Endothelial cell of umbilical vein (primary cell): Measurements from ENCODE around the gene CLIP1. TPM values are rescaled to one million over a fixed set of nuclear protein-coding genes. Genes with fewer than 3 reads are reported as not detected.

ENCODE experiments used
- BruUV-seq: library from RNA; stranded (reverse); fragments of 400-500 nt; replicated peaks from 2 replicates; lab custom pipeline; 2021; lab: Mats Ljungman, UMichigan
- CTCF ChIA-PET: fragments of 300-600, 350-600 bp; sonication (Branson Sonifier 250); formaldehyde crosslinking; loops from one replicate; lab custom pipeline; 2021; ENCODE audit warnings: antibody characterized with exemption, inconsistent platforms; lab: Charles Lee
- POLR2A ChIA-PET: fragments of 300-600, 350-600 bp; sonication (Branson Sonifier 250); formaldehyde crosslinking; loops from one replicate; lab custom pipeline; 2021; ENCODE audit warnings: antibody characterized with exemption, inconsistent platforms; lab: Charles Lee
- DNase-seq: peaks from one replicate; pipeline ENCODE4 v3.0.0-alpha.2; 2011; ENCODE audit warnings: low read depth, low spot score
- FAIRE-seq: peaks from 2 replicates; lab custom pipeline; 2011; peaks lifted over from hg19 to GRCh38; lab: Jason Lieb, UNC
- H2AFZ ChIP-seq: 2 replicates; pipeline ENCODE4 v1.6.0; 2012; ENCODE audit warnings: low read depth, low read length, control low read depth, inconsistent platforms
- H3K27ac ChIP-seq: 2 replicates; pipeline ENCODE4 v1.5.1; 2011; ENCODE audit warnings: low read depth, mild to moderate bottlenecking, control low read depth, low read length, moderate library complexity; ENCODE audit not compliant: insufficient read depth
- H3K27me3 ChIP-seq, 2 experiments: 2 replicates each; pipeline versions ENCODE4 v1.6.0 to v1.6.1; 2011; ENCODE audit warnings: low read length in 2 of 2, mixed read lengths in 1 of 2; ENCODE audit not compliant: control insufficient read depth in 2 of 2, insufficient read depth in 2 of 2
- H3K36me3 ChIP-seq, 2 experiments: 2 replicates in 1 of 2; 3 replicates in 1 of 2; pipeline ENCODE4 v1.5.1; 2011; ENCODE audit warnings: low read length in 2 of 2, mild to moderate bottlenecking in 1 of 2, moderate library complexity in 1 of 2; ENCODE audit not compliant: control insufficient read depth in 2 of 2, insufficient read depth in 2 of 2; ENCODE audit errors: extremely low read depth in 1 of 2
- H3K4me1 ChIP-seq: 3 replicates; pipeline ENCODE4 v1.5.1; 2011; ENCODE audit warnings: mild to moderate bottlenecking, low read length; ENCODE audit not compliant: control insufficient read depth, insufficient read depth; ENCODE audit errors: extremely low read depth
- H3K4me2 ChIP-seq: 2 replicates; pipeline ENCODE4 v1.6.1; 2011; ENCODE audit warnings: low read length, control low read depth, mixed read lengths; ENCODE audit not compliant: insufficient read depth
- H3K4me3 ChIP-seq, 3 experiments: fragments of 200-600 bp in 1 of 3; sonication (generic), shearing (Covaris generic) in 1 of 3; replicated peaks in 1 of 3; 2 replicates each; pipeline ENCODE4 v1.5.1; 2011 to 2016; ENCODE audit warnings: control low read depth in 3 of 3, low read length in 3 of 3, mild to moderate bottlenecking in 2 of 3, inconsistent platforms in 1 of 3, low read depth in 1 of 3, moderate library complexity in 1 of 3; ENCODE audit not compliant: insufficient read depth in 1 of 3
- H3K79me2 ChIP-seq: 2 replicates; pipeline ENCODE4 v1.6.0; 2012; ENCODE audit warnings: low read length, inconsistent platforms; ENCODE audit not compliant: control insufficient read depth, insufficient read depth
- H3K9ac ChIP-seq: replicated peaks from 2 replicates; pipeline ENCODE3; 2011; ENCODE audit warnings: low read length, control low read depth; ENCODE audit not compliant: insufficient read depth; ENCODE audit errors: extremely low read depth
- H3K9me1 ChIP-seq: replicated peaks from 3 replicates; pipeline ENCODE4 v1.6.0; 2011; ENCODE audit warnings: mild to moderate bottlenecking, low read length; ENCODE audit not compliant: control insufficient read depth, insufficient read depth; ENCODE audit errors: extremely low read depth
- H3K9me3 ChIP-seq: replicated peaks from 2 replicates; pipeline ENCODE4 v1.5.1; 2012; ENCODE audit warnings: low read length, inconsistent platforms; ENCODE audit not compliant: control insufficient read depth, insufficient read depth
- H4K20me1 ChIP-seq: replicated peaks from 2 replicates; pipeline ENCODE3; 2011; ENCODE audit warnings: mild to moderate bottlenecking, low read length; ENCODE audit not compliant: control insufficient read depth, insufficient read depth; ENCODE audit errors: extremely low read depth
- CTCF ChIP-seq, 2 donors: IDR thresholded peaks; 1 replicate in 1 of 2; 2 replicates in 1 of 2; pipeline ENCODE4 v1.5.1; 2011; ENCODE audit warnings: low read length in 2 of 2, mild to moderate bottlenecking in 2 of 2, moderate library complexity in 2 of 2, control low read depth in 1 of 2, inconsistent platforms in 1 of 2, low read depth in 1 of 2; ENCODE audit not compliant: insufficient read depth in 1 of 2; ENCODE audit errors: extremely low read depth in 1 of 2
- EZH2 ChIP-seq: IDR thresholded peaks from 2 replicates; pipeline ENCODE4 v1.6.1; 2012; ENCODE audit warnings: borderline replicate concordance, low read depth, mild to moderate bottlenecking, moderate library complexity, low read length, inconsistent platforms; ENCODE audit not compliant: severe bottlenecking
- FOS ChIP-seq: IDR thresholded peaks from 2 replicates; pipeline ENCODE4 v1.6.1; 2011; ENCODE audit warnings: mild to moderate bottlenecking, low read length, moderate library complexity, borderline replicate concordance; ENCODE audit not compliant: insufficient read depth
- GATA2 ChIP-seq: IDR thresholded peaks from 2 replicates; pipeline ENCODE4 v1.7.0; 2011; ENCODE audit warnings: low read depth, mild to moderate bottlenecking, moderate library complexity, mixed read lengths, low read length; ENCODE audit not compliant: insufficient read length, insufficient read depth
- MYC ChIP-seq: IDR thresholded peaks from one replicate; pipeline ENCODE4 v1.6.1; 2011; ENCODE audit warnings: mild to moderate bottlenecking, low read depth, low read length
- POLR2A ChIP-seq: IDR thresholded peaks from 2 replicates; pipeline ENCODE4 v1.6.1; 2012; ENCODE audit warnings: low read depth, mild to moderate bottlenecking, control low read depth, low read length
- dilution Hi-C: fragments of 300-500 bp; cut with MboI; formaldehyde crosslinking; loops from one replicate; pipeline ENCODE4 v1.15.0; 2019; ENCODE audit warnings: low sequenced_read_pairs; ENCODE audit not compliant: extremely low pct_ligation_motif_present
- intact Hi-C: fragments of 100-400 bp; cut with micrococcal nuclease; formaldehyde crosslinking; loops from one replicate; pipeline ENCODE4 v1.10.0; 2022
- polyA plus RNA-seq, 4 experiments: library from polyadenylated mRNA; depleted of rRNA in 3 of 4; stranded (reverse) in 3 of 4; unstranded in 1 of 4; fragments of >200 nt; gene quantifications; 2 replicates each; pipeline versions ENCODE4 v1.2.1 to v1.2.3, GENCODE V29; 2011 to 2012; ENCODE audit warnings: missing spikeins in 1 of 4
- total RNA-seq: library from RNA; stranded (reverse); gene quantifications from 2 replicates; pipeline ENCODE4 v1.2.3, GENCODE V29; 2021

Gene CLIP1
- total and polyA plus RNA-seq, 2 donors (not counting 3 experiments of a cell fraction or from before 2014, with no cell fraction given), result 56.5 to 84.3 TPM

GRCh38 chr12:122293081-122293480 is 129.4 kb downstream of the CLIP1 start:
- CTCF ChIA-PET, result no interaction called here
- POLR2A ChIA-PET, result no interaction called here
- dilution Hi-C loops, result no loop called here

More at GRCh38 chr12:122293081-122293480, 129.4 kb downstream of the CLIP1 start:
- Histone ChIP-seq H3K27ac (no peak overlapping the region), H3K79me2 (no peaks in the 10 kb centered on the region), H3K4me1 (no peaks in the 10 kb centered on the region), H3K9me1 (no peaks in the 10 kb centered on the region), H2AFZ (no peak overlapping the region), H3K4me2 (no peak overlapping the region), H3K9ac (no peak overlapping the region), H3K9me3 (no peaks in the 10 kb centered on the region), H4K20me1 (no peaks in the 10 kb centered on the region), H3K27me3 (no peaks in the 10 kb centered on the region), H3K36me3 (peaks cover 7 to 11% of the 10 kb centered on the region in 2 experiments), H3K4me3 (no peak overlapping the region)
- DNase-seq, result no peak
- BruUV-seq, result no TSS peak
- intact Hi-C loops, result no loop called here
- no peak for TF ChIP-seq MYC
- TF ChIP-seq EZH2, result no peak
- no peak for TF ChIP-seq POLR2A
- TF ChIP-seq CTCF (IDR thresholded peaks at IDR 0.05; ENCODE audit: extremely low read depth in 1 of 2, insufficient read depth in 1 of 2, low read depth in 1 of 2, low read length in 2 of 2), result no peak
- TF ChIP-seq GATA2, result no peak
- no peak for TF ChIP-seq FOS
- no peak for FAIRE-seq
